Rectal smooth muscle tissue (tissue), 1 donor: Measurements from ENCODE around the gene PRCC.
A peak's percentile ranks its signal among the peaks of the same experiment; 100 is the strongest.

Experiments
- H3K27ac ChIP-seq: one replicate; pipeline ENCODE4 v1.7.0; 2013; ENCODE audit warnings: low read depth, low read length, inconsistent platforms
- H3K27me3 ChIP-seq: one replicate; pipeline ENCODE4 v1.7.0; 2013; ENCODE audit warnings: low read length; ENCODE audit not compliant: control insufficient read depth, insufficient read depth
- H3K36me3 ChIP-seq: one replicate; pipeline ENCODE4 v1.7.0; 2013; ENCODE audit warnings: low read length; ENCODE audit not compliant: control insufficient read depth, insufficient read depth
- H3K4me1 ChIP-seq: one replicate; pipeline ENCODE4 v1.7.0; 2013; ENCODE audit warnings: low read length; ENCODE audit not compliant: control insufficient read depth, insufficient read depth
- H3K4me3 ChIP-seq: one replicate; pipeline ENCODE4 v1.7.0; 2013; ENCODE audit warnings: low read length
- H3K9ac ChIP-seq: one replicate; pipeline ENCODE4 v1.7.0; 2013; ENCODE audit warnings: low read length

PRCC gene

GRCh38 chr1:156767101-156767878 lies at the start of gene PRCC:
Gene PRCC (plus strand): TSS chr1:156767535. CDS start chr1:156767772, 237 bp downstream.
- peak within 1 kb of the TSS; percentile 90 for H3K4me3 ChIP-seq
- H3K36me3 ChIP-seq: peaks cover 8% of the 10 kb centered on the region
- H3K27ac ChIP-seq: peak within 1 kb of the TSS; percentile 95
- no peaks in the 10 kb centered on the region for H3K27me3 ChIP-seq
- H3K9ac ChIP-seq: peak within 1 kb of the TSS; percentile 82
- peaks cover 24% of the 10 kb centered on the region for H3K4me1 ChIP-seq

- Histone ChIP-seq H3K4me3 (no peak overlapping the region), H3K27me3 (no peaks in the 10 kb centered on the region), H3K27ac (no peak overlapping the region), H3K9ac (no peak overlapping the region), H3K36me3 (peaks cover 22% of the 10 kb centered on the region), H3K4me1 (peaks cover 10% of the 10 kb centered on the region)
Measured at GRCh38 chr1:156721131-156721530, 46.2 kb upstream of the PRCC start.

- no peak overlapping the region for H3K4me3 ChIP-seq
- peaks cover 22% of the 10 kb centered on the region for H3K36me3 ChIP-seq
- no peak overlapping the region for H3K27ac ChIP-seq
- no peaks in the 10 kb centered on the region for H3K27me3 ChIP-seq
- peaks cover 14% of the 10 kb centered on the region for H3K4me1 ChIP-seq
- no peak overlapping the region for H3K9ac ChIP-seq
Measured at GRCh38 chr1:156721535-156721934, 45.8 kb upstream of the PRCC start.

GRCh38 chr1:156725683-156726280 lies 41.6 kb upstream of the PRCC start:
- H3K4me1 ChIP-seq: peaks cover 28% of the 10 kb centered on the region
- H3K27me3 ChIP-seq: no peaks in the 10 kb centered on the region
- no peak overlapping the region for H3K27ac ChIP-seq
- no peak overlapping the region for H3K9ac ChIP-seq
- peaks cover 22% of the 10 kb centered on the region for H3K36me3 ChIP-seq
- H3K4me3 ChIP-seq: peak overlapping the region; percentile 89

- H3K4me3 ChIP-seq: peak overlapping the region; percentile 89
- H3K27me3 ChIP-seq: no peaks in the 10 kb centered on the region
- no peak overlapping the region for H3K27ac ChIP-seq
- peak overlapping the region; percentile 14 for H3K9ac ChIP-seq
- peaks cover 28% of the 10 kb centered on the region for H3K4me1 ChIP-seq
- H3K36me3 ChIP-seq: peaks cover 22% of the 10 kb centered on the region
Measured at GRCh38 chr1:156726549-156727226, 40.6 kb upstream of the PRCC start.

- H3K36me3 ChIP-seq: peaks cover 25% of the 10 kb centered on the region
- peak overlapping the region; percentile 98 for H3K27ac ChIP-seq
- H3K27me3 ChIP-seq: no peaks in the 10 kb centered on the region
- H3K4me1 ChIP-seq: peaks cover 28% of the 10 kb centered on the region
- H3K9ac ChIP-seq: peak overlapping the region; percentile 94
- H3K4me3 ChIP-seq: peak overlapping the region; percentile 89
Measured at GRCh38 chr1:156727492-156727891, 39.8 kb upstream of the PRCC start.

GRCh38 chr1:156727926-156728598 lies 39.3 kb upstream of the PRCC start, which contains the start of gene METTL25B:
Gene METTL25B (plus strand): TSS chr1:156728469. CDS start chr1:156729105, 636 bp downstream.
- H3K4me1 ChIP-seq: peaks cover 28% of the 10 kb centered on the region
- peak within 1 kb of the TSS; percentile 98 for H3K27ac ChIP-seq
- no peaks in the 10 kb centered on the region for H3K27me3 ChIP-seq
- H3K9ac ChIP-seq: peak within 1 kb of the TSS; percentile 94
- H3K36me3 ChIP-seq: peaks cover 25% of the 10 kb centered on the region
- H3K4me3 ChIP-seq: peak within 1 kb of the TSS; percentile 89

GRCh38 chr1:156728599-156729462 lies 38.5 kb upstream of the PRCC start, which contains the start of gene ISG20L2:
Gene ISG20L2 (minus strand): TSS chr1:156728766. CDS start chr1:156727652, 1,114 bp downstream.
- Histone ChIP-seq H3K36me3 (peaks cover 19% of the 10 kb centered on the region), H3K4me1 (peaks cover 28% of the 10 kb centered on the region), H3K4me3 (peak within 1 kb of the TSS; percentile 89), H3K27me3 (no peaks in the 10 kb centered on the region), H3K9ac (peak within 1 kb of the TSS; percentile 94), H3K27ac (peak within 1 kb of the TSS; percentile 98)

- Histone ChIP-seq H3K27me3 (no peaks in the 10 kb centered on the region), H3K36me3 (peaks cover 34% of the 10 kb centered on the region), H3K27ac (no peak overlapping the region), H3K4me1 (no peaks in the 10 kb centered on the region), H3K4me3 (no peak overlapping the region), H3K9ac (no peak overlapping the region)
Measured at GRCh38 chr1:156733989-156734584, 33.2 kb upstream of the PRCC start.

- Histone ChIP-seq H3K9ac (no peak overlapping the region), H3K27me3 (no peaks in the 10 kb centered on the region), H3K27ac (no peak overlapping the region), H3K4me1 (peaks cover 2% of the 10 kb centered on the region), H3K4me3 (no peak overlapping the region), H3K36me3 (peaks cover 24% of the 10 kb centered on the region)
Measured at GRCh38 chr1:156738407-156738806, 28.9 kb upstream of the PRCC start.

GRCh38 chr1:156738916-156739315 lies 28.4 kb upstream of the PRCC start:
- Histone ChIP-seq H3K9ac (no peak overlapping the region), H3K36me3 (peaks cover 27% of the 10 kb centered on the region), H3K4me3 (no peak overlapping the region), H3K4me1 (peaks cover 2% of the 10 kb centered on the region), H3K27me3 (no peaks in the 10 kb centered on the region), H3K27ac (no peak overlapping the region)
